SKM-1 (cell line): ENCODE data around the gene CYSRT1.
"Not testable (repeated sequence)": the region's sequence is repeated elsewhere in the genome, so short reads cannot be mapped to it uniquely, and the experiment has no call there.

Experiments used
- DNase-seq: peaks from one replicate; lab custom pipeline; 2025; ENCODE audit not compliant: unreplicated experiment; lab: John Stamatoyannopoulos, UW

The CYSRT1 gene

GRCh38 chr9:137247916-137248175 is 22.9 kb downstream of the CYSRT1 start:
- DNase-seq = no peak

GRCh38 chr9:137250329-137251193 is 25.6 kb downstream of the CYSRT1 start:
- DNase-seq = no peak

GRCh38 chr9:137251194-137251461 is 26.2 kb downstream of the CYSRT1 start, which contains the start of gene STPG3:
TSS of gene STPG3 (plus strand) at chr9:137251286. CDS start at chr9:137251287, 1 bp downstream.
- DNase-seq = no peak

GRCh38 chr9:137251490-137252268 is 26.7 kb downstream of the CYSRT1 start:
- DNase-seq = no peak

- no peak for DNase-seq
Measured at GRCh38 chr9:137252555-137253506, 27.9 kb downstream of the CYSRT1 start.

GRCh38 chr9:137253717-137254623 is 29.0 kb downstream of the CYSRT1 start:
- no peak for DNase-seq

- DNase-seq = peak; percentile 70
Measured at GRCh38 chr9:137254624-137255447, 29.9 kb downstream of the CYSRT1 start, which contains the start of gene NELFB. TSS of gene NELFB (plus strand) at chr9:137255327.

GRCh38 chr9:137255448-137256114 is 30.6 kb downstream of the CYSRT1 start:
- DNase-seq = no peak

- DNase-seq = no peak
Measured at GRCh38 chr9:137256362-137256761, 31.4 kb downstream of the CYSRT1 start.

- DNase-seq = no peak
Measured at GRCh38 chr9:137256856-137257255, 31.9 kb downstream of the CYSRT1 start.

- not testable (repeated sequence) for DNase-seq
Measured at GRCh38 chr9:137262173-137262908, 37.4 kb downstream of the CYSRT1 start.

- DNase-seq = no peak
Measured at GRCh38 chr9:137262909-137263285, 37.9 kb downstream of the CYSRT1 start.

- no peak for DNase-seq
Measured at GRCh38 chr9:137263506-137263905, 38.5 kb downstream of the CYSRT1 start.

- no peak for DNase-seq
Measured at GRCh38 chr9:137264067-137264466, 39.1 kb downstream of the CYSRT1 start.

- no peak for DNase-seq
Measured at GRCh38 chr9:137265496-137266161, 40.7 kb downstream of the CYSRT1 start.

- DNase-seq = no peak
Measured at GRCh38 chr9:137266162-137266527, 41.2 kb downstream of the CYSRT1 start.

- no peak for DNase-seq
Measured at GRCh38 chr9:137266585-137267453, 41.8 kb downstream of the CYSRT1 start.
